Measurements from ENCODE around the gene ITM2C.

Gene ITM2C

DNA sequence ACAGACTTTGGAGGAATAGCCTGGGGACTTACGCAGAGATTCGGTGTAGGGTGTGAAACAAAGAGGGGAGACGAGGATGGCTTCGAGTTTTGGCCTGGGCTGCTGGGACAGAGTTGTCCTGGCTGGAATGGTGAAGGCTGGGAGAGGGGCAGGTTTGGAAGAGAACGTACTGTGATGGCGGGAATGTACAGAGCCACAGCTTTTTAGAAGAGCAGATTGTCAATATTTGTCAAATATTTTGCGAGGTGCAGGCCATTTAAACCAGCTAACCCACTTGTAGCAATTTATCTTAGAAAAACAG lies 14.4 kb upstream of the ITM2C start:
- no peak for DNase-seq

DNA sequence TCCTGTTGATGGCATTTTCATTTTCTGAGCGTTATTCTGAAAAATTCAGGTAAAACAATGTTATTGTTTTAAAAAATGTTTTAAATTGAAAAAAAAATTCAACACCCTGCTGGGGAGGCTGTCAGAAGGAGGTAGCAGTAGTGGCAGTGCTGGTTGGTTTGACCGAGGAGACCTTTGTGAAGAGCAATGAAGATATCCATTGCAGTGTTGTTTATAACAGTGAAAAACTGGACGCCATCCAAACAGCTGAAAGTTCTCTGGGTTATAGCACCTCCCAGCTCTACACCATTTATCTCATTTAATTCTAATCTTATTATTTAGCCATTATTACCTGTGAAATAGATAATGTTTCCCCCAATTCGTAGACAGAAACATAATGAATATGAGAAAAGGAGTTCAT lies 12.6 kb upstream of the ITM2C start:
- no peak for DNase-seq

DNA sequence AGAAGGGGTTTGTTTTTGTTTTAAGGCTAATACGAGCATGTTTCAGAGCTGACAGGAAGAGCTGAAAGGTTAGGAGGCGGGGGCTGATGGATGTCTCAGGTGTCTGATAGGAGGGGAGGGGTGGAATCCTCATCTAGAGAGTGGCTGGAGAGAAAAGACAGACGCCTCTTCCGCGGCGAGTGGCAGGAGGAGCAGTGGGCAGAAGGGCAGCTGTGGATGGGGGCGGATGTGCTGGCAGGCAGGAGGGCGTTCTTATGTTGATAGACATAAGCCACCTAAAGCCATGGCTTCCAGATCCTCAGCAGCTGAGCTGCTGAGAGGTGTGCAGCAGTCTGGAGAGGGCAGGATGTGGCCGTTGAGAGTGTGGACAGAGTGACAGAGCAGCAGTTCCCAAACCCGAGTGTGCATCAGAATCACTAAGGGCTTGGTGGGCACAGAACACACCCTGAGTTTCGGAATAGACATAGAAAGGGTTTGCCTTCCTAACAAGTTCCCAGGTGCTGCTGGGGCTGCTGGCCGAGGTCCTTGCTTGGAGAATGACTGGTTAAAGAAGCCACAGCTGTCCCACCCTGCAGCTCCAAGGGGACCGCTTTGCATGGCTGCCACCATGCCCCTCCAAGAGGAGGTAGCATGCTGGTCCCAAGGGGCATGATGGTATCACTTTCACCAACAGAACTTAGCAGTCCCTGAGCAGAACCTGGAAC lies 3.0 kb upstream of the ITM2C start:
- peak in 2 of 58 donors; percentile 13 to 24 for DNase-seq

DNA sequence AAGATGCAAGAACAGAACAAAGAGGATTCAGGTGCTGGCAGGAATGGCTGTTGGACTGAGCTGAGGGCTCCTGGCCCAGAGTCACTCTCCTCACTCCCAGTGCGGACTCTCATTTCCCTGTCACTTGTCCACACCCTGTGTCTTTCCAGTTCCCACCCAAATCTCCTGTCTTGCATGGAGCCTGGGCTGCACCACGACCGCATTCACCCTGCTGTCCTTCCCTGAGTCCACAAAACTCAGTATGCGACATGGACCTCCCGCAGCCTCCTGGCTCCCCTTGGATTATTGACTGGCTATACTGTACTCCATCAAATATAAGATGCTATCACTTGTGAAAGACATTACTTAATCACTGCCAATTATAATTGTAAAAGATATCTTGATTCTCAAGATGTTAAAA lies 2.5 kb upstream of the ITM2C start:
- no peak for DNase-seq

DNA sequence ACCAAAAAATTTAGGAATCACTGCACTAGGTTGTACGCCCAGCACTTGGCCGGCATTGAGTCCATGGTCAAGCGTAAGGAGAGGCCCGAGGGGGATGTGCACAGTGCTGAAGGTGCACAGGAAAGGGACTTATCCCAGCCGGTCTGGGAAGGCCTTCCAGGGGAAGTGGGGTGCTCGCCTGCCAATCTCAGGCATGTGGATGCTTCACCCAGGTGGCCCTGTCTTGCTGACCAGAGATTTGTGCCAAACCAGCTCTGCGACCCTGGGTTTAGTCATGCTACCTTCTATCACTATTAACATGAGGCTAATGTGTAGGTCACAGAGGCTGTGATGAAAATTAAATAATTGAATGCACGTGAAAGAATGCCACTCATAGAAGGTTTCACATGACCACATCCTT lies 1.7 kb upstream of the ITM2C start:
- no peak for DNase-seq

DNA sequence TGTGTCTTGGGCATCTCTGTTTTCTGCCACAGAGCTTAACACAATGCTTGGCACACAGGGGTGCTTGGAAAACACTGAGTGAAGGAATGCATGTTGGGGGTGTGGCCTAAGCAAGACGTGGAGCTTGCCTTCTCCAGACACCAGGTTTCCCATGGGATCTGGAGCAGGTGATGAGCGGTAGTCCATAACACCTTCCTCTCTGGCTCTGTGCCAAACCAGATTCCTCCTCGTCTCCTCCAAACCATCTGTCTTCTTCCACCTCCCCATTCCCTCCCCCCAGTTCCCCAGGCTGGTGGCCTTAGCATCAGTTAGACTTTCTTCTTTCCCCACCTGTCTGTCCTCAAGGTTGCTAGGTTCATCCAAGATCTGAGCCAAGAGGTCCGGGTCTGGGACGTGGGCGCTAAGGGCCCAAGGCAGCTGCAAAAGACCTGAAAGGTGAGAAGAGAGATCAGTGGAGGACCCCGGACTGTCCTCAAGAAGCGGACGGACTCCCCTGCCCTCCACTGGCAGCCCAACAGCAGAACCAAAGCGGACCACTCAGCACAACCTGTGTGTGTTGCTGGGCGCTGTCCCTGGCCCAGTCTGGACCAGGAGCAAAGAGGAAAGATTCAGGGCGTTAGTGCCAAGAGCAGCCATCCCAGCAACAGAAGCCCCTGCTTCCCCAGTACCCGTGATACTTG lies 1.2 kb upstream of the ITM2C start:
- DNase-seq: no peak

DNA sequence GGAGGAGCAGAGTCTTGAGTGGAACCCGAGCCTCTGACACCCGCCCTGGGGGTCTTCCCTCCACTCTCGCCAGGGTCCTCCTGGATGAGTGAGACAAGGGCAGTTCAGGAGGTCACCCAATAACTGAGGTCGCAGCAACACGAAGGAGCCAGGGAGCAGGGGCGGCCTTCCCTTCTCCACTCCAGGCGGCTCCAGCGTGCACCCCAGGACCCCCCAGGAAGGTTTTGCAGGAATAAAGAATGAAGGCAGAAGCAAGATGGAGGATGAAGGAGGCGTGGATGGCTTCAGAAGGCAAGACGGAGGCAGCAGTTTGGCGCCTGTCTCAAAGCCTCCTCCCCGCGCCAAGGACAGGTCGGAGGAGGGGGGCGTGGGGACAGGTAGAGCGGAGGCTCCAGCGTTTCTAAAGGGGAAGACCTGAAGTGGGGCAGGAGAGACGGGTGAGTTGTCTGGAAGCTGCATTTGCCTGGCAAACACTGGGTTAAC lies 579 bp upstream of the ITM2C start:
- DNase-seq: no peak

DNA sequence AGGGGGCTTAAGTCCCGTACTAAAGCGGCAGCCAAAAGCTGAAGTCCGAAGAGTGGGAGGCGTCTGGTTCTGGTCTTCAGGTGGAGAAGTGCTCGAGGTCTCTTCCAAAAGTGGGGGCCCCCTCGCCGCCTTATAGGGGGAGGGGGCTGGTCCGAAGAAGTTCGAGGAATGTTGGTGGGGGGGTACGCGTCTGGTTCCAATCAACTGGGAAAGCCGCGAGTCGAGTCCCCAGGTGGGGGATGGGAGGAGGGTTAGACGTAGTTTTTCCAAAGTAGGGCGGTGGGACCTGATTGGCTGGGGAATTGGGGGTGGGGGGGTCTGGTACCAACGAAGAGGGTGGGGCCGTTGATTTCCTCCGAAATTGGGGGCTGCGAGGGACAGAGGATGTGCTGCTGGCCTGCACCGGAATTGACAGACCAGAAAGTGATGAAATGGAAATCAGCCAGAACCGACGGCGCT lies 594 bp downstream of the ITM2C start:
- peak in 1 of 58 donors; percentile 35 for DNase-seq

DNA sequence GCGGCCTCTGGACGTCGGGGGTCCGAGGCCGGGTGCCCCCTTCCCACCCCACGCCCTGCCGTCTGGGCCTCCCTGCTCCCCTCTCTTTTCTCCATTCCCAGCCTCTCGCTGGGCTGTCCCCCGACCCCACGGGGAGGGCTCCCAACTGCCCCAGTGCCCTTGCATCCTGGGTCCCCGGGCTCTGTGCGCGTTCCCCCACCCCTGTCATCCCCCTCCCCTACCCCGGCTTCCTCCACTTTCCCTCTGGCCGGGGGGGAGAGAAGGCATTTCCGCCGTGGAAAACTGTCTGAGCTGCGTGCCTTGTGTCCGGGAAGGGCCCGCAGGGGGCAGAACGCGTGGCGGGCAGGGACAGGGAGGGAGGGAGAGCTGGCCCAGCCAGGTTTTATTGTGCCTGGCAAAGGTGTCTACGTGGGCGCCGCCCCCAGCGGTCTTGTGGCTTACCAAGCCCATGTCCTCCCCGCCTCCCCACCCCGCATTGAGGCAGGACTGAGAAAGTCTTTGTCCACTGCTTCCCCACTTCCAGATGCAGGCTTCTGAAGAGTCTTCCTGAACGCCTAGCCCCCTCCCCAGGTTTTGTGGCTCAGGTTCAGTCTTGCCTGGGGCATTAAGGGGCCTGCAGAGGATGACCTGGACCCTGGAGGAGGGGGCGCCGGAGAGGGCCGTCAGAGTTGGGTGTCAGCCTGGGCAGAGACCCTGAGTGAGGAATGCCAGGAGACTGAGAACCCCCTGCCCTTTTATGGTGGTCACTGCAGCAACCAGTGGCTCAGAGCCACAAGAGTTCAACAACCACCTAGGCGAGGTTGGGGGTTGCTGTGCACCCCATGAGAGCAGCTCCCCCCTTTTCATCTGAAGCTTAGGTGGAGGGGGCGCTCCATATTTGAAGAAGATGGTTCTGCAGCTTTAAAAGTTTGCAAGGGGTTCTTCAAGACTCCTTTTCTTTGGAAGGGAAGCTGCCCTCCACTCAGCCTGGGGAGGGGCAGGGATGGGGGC lies 1.3 kb downstream of the ITM2C start:
- DNase-seq: peak in 38 of 58 donors; percentile 26 to 79 (median 50)

DNA sequence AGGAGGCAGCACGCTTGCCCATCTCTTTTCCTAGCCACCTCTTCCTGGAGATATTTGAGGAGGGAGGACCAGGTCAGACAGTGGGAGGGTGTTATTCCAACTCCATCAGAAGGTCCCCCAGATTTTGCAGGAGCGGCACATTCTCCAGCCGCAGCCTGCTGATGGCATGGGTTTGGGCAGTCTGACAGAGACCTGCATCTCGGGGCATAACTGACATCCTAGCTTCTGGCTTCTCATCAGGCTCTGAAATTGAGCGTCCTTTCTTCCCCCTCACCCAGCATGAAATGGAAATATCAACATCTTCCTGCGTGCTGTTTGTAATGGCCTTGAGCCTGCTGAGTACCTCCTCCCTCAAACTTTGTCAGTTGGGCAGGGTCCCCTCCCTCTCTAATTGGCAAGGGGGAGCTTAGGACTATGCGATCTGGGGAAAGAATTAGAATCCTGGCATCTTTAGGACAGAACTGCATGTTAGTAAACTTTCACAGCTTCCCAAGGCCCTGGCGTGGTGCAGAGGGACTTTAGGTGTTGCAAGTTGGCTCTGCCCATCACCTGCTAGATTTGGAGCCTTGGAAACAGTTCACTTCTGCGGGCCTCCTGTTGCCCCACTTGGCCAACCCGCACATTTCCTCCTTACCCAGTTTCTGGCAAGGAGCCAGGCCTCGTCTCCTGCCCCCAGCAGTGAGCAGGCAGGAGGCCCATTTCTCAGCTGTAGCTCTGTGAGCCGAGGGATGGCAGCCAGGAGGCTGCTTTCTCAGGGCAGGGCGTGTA lies 2.2 kb downstream of the ITM2C start:
- DNase-seq: peak in 54 of 58 donors; percentile 25 to 92 (median 70)

DNA sequence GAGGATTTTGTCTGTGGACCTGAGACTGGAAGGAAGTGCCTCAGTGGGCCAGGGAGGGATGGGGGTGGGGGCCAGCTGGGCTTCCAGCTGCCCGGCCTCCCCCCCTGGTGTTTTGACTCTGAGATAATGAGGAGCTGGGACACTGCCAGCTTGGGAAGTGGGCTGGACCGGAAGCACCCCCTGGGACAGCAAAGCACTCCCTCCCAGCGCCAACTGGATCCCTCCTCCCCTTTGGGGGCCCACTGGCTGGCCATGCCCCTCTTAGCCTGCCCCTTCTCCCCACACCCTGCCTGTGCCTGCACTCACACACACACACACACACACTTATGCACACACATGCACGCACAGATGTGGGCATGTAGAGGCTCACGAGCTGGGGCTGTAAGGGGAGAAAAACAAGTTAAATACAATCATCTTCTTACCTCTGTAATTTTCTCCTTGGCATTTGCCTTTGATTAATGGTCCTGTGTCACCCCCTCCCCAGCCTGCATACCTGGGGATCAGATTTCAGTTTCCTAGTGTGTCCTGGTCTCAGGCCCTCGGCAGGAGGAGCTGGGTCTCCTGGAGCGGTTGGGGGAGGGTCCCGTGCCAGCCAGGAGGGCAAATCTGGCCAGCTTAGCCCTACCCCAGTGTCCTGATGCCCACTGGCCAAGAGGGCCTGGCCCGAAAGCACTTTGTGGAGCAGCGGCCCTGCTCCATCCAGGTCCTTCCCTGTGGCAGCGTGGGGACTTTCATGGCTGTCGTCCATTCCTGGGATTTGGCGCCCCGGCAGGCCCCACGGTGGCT lies 3.6 kb downstream of the ITM2C start:
- peak in 5 of 58 donors; percentile 24 to 41 (median 29) for DNase-seq

DNA sequence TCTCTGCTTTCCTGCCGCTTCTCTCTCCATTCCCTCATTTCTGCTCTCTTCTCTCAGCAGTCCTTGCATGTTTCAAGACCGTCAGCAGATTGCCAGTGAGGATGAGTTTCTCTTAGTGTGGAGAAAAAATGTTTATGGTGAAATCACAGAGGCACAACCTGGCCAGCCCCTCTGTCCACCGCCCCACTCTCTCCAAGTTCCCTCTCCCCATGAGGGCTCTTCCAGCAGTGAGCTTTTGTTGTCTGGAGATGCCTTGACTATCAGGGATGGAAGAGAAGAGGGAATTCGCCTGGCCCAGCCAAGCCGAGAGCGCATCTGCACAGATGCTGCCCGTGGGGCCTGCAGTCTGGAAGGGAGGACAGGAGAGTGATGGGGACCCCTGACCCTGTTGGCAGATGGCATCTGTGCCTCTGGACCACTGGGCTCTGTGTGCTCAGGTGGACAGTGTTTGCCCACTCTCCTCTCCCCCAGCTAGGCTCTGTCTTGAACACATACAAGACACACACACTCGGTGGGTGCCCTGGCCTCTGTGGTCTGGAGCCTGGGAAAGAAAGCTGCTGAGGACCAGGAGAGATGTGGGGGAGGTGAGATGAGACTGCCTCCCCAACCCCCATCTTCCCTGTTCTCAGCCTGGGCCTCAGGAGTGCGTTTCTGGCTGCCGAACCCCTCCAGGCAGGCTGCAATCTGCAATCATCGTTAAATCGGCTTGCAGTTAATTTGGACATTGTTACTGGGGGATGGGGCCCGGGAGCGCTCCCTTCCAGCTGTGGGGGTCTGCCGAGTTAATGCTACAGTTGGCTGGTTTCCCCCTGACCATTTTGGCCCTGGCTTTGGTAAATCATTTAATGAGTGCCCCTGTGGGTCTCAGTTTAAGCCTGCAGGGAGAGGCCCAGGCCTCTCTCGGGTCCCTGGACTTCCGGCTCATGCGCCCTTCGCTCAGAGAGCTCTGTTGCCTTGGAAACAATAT lies 4.5 kb downstream of the ITM2C start:
- DNase-seq: peak in 2 of 58 donors; percentile 42 to 44

DNA sequence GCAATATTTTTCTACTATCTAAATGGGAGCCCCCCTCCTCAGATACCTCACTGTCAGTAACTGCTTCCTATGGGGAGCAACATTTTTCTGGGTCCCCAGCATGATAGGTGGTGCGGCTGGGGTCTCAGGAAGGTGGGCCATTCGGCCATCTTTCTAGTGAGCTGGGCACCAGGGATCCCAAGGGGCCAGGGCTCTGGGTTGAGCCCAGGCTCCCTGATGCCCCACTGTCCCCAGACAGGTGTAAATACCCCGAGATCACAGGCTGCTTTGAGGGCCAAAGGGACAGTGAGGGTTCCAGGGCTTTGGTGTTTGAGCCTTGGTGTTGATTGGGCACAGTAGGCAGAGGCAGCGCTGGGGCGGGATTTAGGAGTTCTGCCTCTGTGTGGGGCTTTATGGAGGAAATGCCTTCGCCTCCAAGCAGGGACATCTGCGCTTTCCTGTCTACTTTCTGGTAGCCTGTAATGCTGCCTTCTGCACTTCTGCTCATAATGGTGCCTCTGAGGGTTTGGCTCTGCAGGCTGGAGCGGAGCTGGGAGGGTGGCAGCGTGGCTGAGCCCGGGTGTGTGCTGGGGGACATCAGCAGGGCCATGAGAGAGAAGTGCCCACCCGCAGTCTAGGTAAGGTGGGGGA lies 5.3 kb downstream of the ITM2C start:
- peak in 5 of 58 donors; percentile 21 to 66 (median 33) for DNase-seq

DNA sequence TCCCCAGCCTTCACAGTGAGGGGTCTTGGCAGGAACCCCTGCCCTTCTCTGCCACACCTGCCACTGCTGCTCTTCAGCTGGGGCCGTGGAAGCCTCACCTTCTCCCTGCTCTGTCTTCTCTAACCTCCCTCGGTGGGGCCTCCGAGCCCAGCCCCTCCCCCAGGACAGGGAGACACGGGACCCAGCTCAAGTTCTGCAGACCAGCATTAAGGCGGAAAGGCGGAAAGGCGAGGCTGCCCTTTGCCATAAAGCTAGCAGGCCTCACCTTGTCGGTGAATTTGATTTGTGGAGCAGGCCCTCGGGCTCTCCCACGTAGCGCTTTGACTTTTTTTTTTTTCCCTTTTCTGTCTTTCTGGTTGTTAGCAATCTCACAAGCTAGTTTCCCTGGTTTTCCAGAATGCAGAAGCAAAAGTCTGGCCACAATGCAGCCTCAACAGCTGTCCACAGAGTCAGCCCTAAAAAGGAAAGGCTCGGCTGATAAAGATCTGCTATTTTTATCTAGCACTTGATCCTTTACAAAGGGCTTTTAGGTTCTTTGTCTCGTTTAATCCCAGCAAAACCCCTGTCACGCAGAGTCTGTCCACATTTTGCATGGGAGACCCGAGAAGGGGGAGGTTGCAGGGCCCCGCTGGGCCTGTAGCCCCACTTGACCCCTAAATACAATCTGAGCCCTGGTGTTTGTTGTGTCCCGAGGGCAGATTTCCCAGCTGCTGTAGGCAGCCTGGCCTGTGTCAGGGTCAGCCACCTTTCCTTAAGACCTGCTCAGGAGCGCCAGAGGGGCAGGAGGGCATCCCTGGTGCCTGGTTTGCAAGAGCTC lies 6.0 kb downstream of the ITM2C start:
- peak in 4 of 58 donors; percentile 31 to 53 (median 42) for DNase-seq

DNA sequence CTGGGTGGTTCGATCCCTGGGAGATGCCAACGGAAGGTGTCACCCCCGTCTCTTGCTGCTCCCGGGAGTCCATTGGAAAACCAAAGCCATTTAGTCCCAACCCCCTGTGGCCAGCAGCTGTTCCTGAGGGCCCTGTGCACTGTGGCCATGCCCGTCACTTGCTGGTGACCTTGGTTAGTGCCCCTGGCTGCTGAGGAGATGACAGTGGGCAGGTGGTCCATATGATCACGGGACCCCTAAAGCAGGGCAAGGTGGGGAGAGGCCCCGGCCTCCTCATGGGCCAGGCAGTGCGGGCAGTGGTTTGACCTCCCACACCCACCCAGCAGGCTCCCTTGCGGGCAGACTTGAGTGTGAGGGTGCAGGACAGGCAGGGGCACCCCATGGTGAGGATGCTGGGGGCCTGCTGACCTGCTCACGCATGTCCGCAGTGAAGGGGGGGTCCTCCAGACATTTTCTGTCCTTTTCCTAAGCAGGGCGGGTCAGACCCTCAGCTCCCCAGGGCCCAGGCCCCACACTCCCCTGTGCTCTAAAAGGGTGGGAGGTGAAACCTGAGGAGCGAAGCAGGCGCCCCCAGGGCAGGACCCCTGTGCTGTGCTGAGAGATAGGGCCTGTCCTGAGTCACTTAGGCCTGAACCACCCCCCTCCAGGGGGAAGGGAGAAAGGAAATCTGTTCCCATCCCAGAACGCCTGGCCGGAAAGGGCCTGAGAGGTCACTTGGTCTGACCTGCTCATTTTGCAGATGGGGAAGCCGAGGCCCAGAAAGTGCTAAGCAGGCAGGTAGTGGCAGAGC lies 6.8 kb downstream of the ITM2C start:
- DNase-seq: no peak

DNA sequence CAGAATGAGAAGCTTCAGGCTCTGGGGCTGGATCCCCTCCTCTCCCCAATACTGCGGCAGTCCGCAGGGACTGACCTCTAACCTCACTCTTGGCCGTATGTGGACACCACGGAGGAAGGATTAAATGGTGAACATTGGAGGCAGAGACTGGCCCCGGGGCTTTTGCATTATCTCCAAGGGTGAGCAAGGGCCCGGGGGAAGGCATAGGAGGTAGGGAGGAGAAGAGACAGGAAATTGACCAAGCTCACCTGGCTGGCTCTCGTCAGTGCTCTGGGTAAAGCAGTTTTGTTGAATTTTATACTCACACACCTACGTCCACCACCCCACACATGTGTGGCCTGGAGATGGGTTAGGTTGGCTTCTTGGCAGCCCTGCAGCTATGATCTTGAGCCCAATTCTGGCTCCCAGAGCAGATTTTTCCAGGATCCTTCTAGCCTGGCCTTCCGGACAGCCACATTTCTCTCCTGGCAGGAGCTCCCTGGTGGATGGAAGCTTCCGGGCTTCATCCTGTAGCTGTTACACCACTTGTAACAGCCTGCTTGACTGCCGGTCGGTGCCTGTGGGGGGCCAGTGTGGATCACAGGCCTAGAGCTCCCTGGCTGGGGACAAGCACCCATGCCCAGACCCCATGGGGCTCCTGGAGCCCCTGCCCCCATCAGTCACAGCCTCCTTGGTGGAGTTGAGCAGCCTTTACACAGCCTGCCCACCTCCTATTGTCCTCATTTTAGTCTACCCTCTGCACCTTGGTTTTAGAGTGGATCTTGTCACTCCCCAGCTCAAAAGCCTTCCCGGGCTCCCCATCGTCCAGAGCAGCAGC lies 7.6 kb downstream of the ITM2C start:
- DNase-seq: no peak
